Spleen (tissue), 11 donors: ENCODE data around the gene TCF20. TPM values are rescaled to one million over a fixed set of nuclear protein-coding genes. Genes with fewer than 3 reads are reported as not detected.

Source experiments
- DNase-seq: peaks from one replicate; pipeline ENCODE4 v3.0.0-alpha.2; 2020
- H3K27ac ChIP-seq, 8 donors: fragments of 200-600 bp; sonication (generic) in 7 of 8; 1 replicate in 4 of 8; 2 replicates in 4 of 8; pipeline versions ENCODE4 v1.5.0 to v1.8.0; 2016 to 2021; ENCODE audit warnings: inconsistent platforms in 4 of 8, mild to moderate bottlenecking in 4 of 8, moderate library complexity in 1 of 8
- H3K27me3 ChIP-seq, 7 donors: fragments of 200-600 bp; sonication (generic) in 6 of 7; replicated peaks in 1 of 7; 1 replicate in 4 of 7; 2 replicates in 3 of 7; pipeline versions ENCODE4 v1.5.0 to v1.8.0; 2016 to 2021; ENCODE audit warnings: inconsistent platforms in 3 of 7, mild to moderate bottlenecking in 1 of 7
- H3K36me3 ChIP-seq, 6 donors: fragments of 200-600 bp; sonication (generic) in 5 of 6; 1 replicate in 4 of 6; 2 replicates in 2 of 6; pipeline versions ENCODE4 v1.5.0 to v1.8.0; 2016 to 2021; ENCODE audit warnings: inconsistent platforms in 2 of 6
- H3K4me1 ChIP-seq, 6 donors: fragments of 200-600 bp; sonication (generic) in 5 of 6; 1 replicate in 3 of 6; 2 replicates in 3 of 6; pipeline versions ENCODE4 v1.5.0 to v1.8.0; 2016 to 2021; ENCODE audit warnings: inconsistent platforms in 3 of 6
- H3K4me3 ChIP-seq, 8 donors: fragments of 200-600 bp; sonication (generic) in 7 of 8; 1 replicate in 4 of 8; 2 replicates in 4 of 8; pipeline versions ENCODE4 v1.5.0 to v1.8.0; 2016 to 2021; ENCODE audit warnings: inconsistent platforms in 4 of 8, mild to moderate bottlenecking in 4 of 8, moderate library complexity in 2 of 8
- H3K9me3 ChIP-seq, 8 donors: fragments of 200-600 bp; sonication (generic) in 7 of 8; 1 replicate in 4 of 8; 2 replicates in 4 of 8; pipeline versions ENCODE4 v1.5.0 to v1.8.0; 2016 to 2021; ENCODE audit warnings: inconsistent platforms in 4 of 8
- CTCF ChIP-seq, 11 experiments: fragments of 200-600 bp in 7 of 11; fragments of 450-650 bp in 4 of 11; sonication (generic) in 4 of 11; IDR thresholded peaks in 8 of 11; conservative IDR thresholded peaks in 3 of 11; 1 replicate in 7 of 11; 2 replicates in 4 of 11; pipeline versions ENCODE4 v1.4.0 to v1.8.0; 2016 to 2021; ENCODE audit warnings: antibody characterized with exemption in 11 of 11, inconsistent platforms in 4 of 11, mild to moderate bottlenecking in 1 of 11
- POLR2A ChIP-seq, 3 donors: fragments of 450-650 bp; IDR thresholded peaks; one replicate each; pipeline ENCODE4 v1.5.1; 2017; ENCODE audit warnings: antibody characterized with exemption in 3 of 3, mild to moderate bottlenecking in 1 of 3
- POLR2AphosphoS5 ChIP-seq, 3 donors: sonication (generic); formaldehyde crosslinking; IDR thresholded peaks; one replicate each; pipeline ENCODE4 v1.5.1; 2017; ENCODE audit warnings: antibody characterized with exemption in 3 of 3
- WGBS, 5 donors: extraction: QIAGEN DNeasy Blood & Tissue Kit in 3 of 5; methylation state at CpG; one replicate each; pipeline versions ENCODE4 v1.1.5 to v1.1.7; 2013 to 2018; 5-methylcytosine and 5-hydroxymethylcytosine counted together
- intact Hi-C: fragments of 100-400 bp; cut with DNase I; formaldehyde crosslinking; loops from one replicate; pipeline ENCODE4 v1.15.0; 2023; ENCODE audit warnings: low total_unique reads
- polyA plus RNA-seq, 3 donors: library from polyadenylated mRNA; stranded (reverse); fragments of 200-250 nt; gene quantifications; one replicate each; pipeline ENCODE4 v1.2.1, GENCODE V29; 2013
- total RNA-seq, 7 donors: library from RNA; depleted of rRNA in 3 of 7; stranded (reverse); fragments of >200 nt in 3 of 7; fragmentation: NEBNext Ultra II Directional in 4 of 7; extraction: Animal tissue kit (Norgen Biotek cat#: 25700) in 4 of 7; gene quantifications; one replicate each; pipeline versions ENCODE4 v1.1.0 to v1.2.1, GENCODE V29; 2016 to 2021
- donor health status: healthy with polysubstance abuse.
- donor health status: DM: no; HTN: no; CAD: no; lungs with moderate emphysema.
- donor health status: DM: no; HTN: no; CAD: no.
- donor health status: Bipolar disorder and iron deficiency.
- donor health status: healthy.
- donor health status: DM: no; HTN: no; CAD: no.
- donor health status: DM: yes; HTN: yes; CAD: no.

The TCF20 gene
- total and polyA plus RNA-seq, 10 donors = 4.4 to 54.1 (median 41.9) TPM

GRCh38 chr22:42282252-42282942, 11.9 kb upstream of the TCF20 start:
- Histone ChIP-seq H3K27ac (peak overlapping the region in 1 of 8 donors; percentile 30), H3K4me3 (no peak overlapping the region), H3K36me3 (no peaks in the 10 kb centered on the region), H3K27me3 (peaks cover 0 to 60% (median 28%) of the 10 kb centered on the region in 7 donors), H3K9me3 (no peaks in the 10 kb centered on the region), H3K4me1 (peaks cover 4 to 52% (median 36%) of the 10 kb centered on the region in 6 donors)
- peak; percentile 62 for DNase-seq
- 61 to 82% (median 76%) methylated on average over 9 to 22 of the region's 22 CpGs for WGBS, 5 donors
- intact Hi-C loops = no loop called here
- TF ChIP-seq CTCF (IDR thresholded peaks at IDR 0.05 in 8 of 11, conservative IDR thresholded peaks at IDR 0.05 in 3 of 11) = no peak

GRCh38 chr22:42281706-42282251, 11.3 kb upstream of the TCF20 start:
- H3K27ac ChIP-seq = no peak overlapping the region
- no peaks in the 10 kb centered on the region for H3K36me3 ChIP-seq
- intact Hi-C loops = no loop called here
- H3K27me3 ChIP-seq = peaks cover 0 to 60% (median 28%) of the 10 kb centered on the region in 7 donors
- H3K9me3 ChIP-seq = no peaks in the 10 kb centered on the region
- DNase-seq = peak; percentile 24
- TF ChIP-seq POLR2A (IDR thresholded peaks at IDR 0.05) (no peak), CTCF (IDR thresholded peaks at IDR 0.05 in 8 of 11, conservative IDR thresholded peaks at IDR 0.05 in 3 of 11) (no peak), POLR2AphosphoS5 (IDR thresholded peaks at IDR 0.05) (no peak)
- no peak overlapping the region for H3K4me3 ChIP-seq
- 59 to 85% (median 66%) methylated on average over 3 to 4 of the region's 4 CpGs for WGBS, 5 donors
- H3K4me1 ChIP-seq = peaks cover 4 to 50% (median 36%) of the 10 kb centered on the region in 6 donors

GRCh38 chr22:42281284-42281683, 10.8 kb upstream of the TCF20 start:
- Histone ChIP-seq H3K36me3 (no peaks in the 10 kb centered on the region), H3K27me3 (peaks cover 0 to 60% (median 28%) of the 10 kb centered on the region in 7 donors), H3K4me3 (no peak overlapping the region), H3K4me1 (peaks cover 4 to 45% (median 33%) of the 10 kb centered on the region in 6 donors), H3K27ac (no peak overlapping the region), H3K9me3 (no peaks in the 10 kb centered on the region)
- peak; percentile 60 for DNase-seq
- WGBS, 5 donors = 70 to 88% (median 78%) methylated on average over 10 of the region's 10 CpGs
- TF ChIP-seq POLR2A (IDR thresholded peaks at IDR 0.05) (no peak), CTCF (IDR thresholded peaks at IDR 0.05 in 8 of 11, conservative IDR thresholded peaks at IDR 0.05 in 3 of 11) (no peak), POLR2AphosphoS5 (IDR thresholded peaks at IDR 0.05) (no peak)
- intact Hi-C loops = no loop called here

GRCh38 chr22:42280836-42281235, 10.4 kb upstream of the TCF20 start:
- intact Hi-C loops = no loop called here
- Histone ChIP-seq H3K9me3 (no peaks in the 10 kb centered on the region), H3K27ac (no peak overlapping the region), H3K36me3 (no peaks in the 10 kb centered on the region), H3K4me3 (no peak overlapping the region), H3K27me3 (peaks cover 0 to 60% (median 28%) of the 10 kb centered on the region in 7 donors), H3K4me1 (peaks cover 3 to 41% (median 28%) of the 10 kb centered on the region in 6 donors)
- 77 to 87% (median 84%) methylated on average over 4 to 5 of the region's 5 CpGs for WGBS, 5 donors
- DNase-seq = peak; percentile 51
- no peak for TF ChIP-seq CTCF (IDR thresholded peaks at IDR 0.05 in 8 of 11, conservative IDR thresholded peaks at IDR 0.05 in 3 of 11)
- TF ChIP-seq POLR2A (IDR thresholded peaks at IDR 0.05) = no peak
- no peak for TF ChIP-seq POLR2AphosphoS5 (IDR thresholded peaks at IDR 0.05)
